OCI-LY1 (cell line): ENCODE data around the gene MECP2.

ENCODE experiments used
- H2AFZ ChIP-seq: fragments of 200-600 bp; sonication (generic), shearing (Covaris generic); 2 replicates; pipeline ENCODE4 v1.6.0; 2014; ENCODE audit warnings: antibody characterized with exemption, mild to moderate bottlenecking, low read length
- H3F3A ChIP-seq: fragments of 200-600 bp; sonication (generic), shearing (Covaris generic); 2 replicates; pipeline ENCODE4 v1.6.0; 2014; ENCODE audit warnings: mild to moderate bottlenecking, antibody characterized with exemption, low read length, moderate library complexity; ENCODE audit not compliant: insufficient read depth
- H3K27ac ChIP-seq: fragments of 200-600 bp; sonication (generic); 2 replicates; pipeline ENCODE4 v1.5.1; 2014; ENCODE audit warnings: low read length, mixed run types, mild to moderate bottlenecking, low read depth; ENCODE audit not compliant: poor library complexity, severe bottlenecking
- H3K27me3 ChIP-seq: fragments of 200-600 bp; sonication (generic); 2 replicates; pipeline ENCODE4 v1.6.0; 2014; ENCODE audit warnings: antibody characterized with exemption, mild to moderate bottlenecking, low read length, moderate library complexity; ENCODE audit not compliant: insufficient read depth
- H3K36me3 ChIP-seq: fragments of 200-600 bp; sonication (generic); 2 replicates; pipeline ENCODE4 v1.6.1; 2014; ENCODE audit warnings: mild to moderate bottlenecking, antibody characterized with exemption, low read length, moderate library complexity, mixed read lengths; ENCODE audit not compliant: insufficient read depth
- H3K4me1 ChIP-seq: fragments of 200-600 bp; sonication (generic); 2 replicates; pipeline ENCODE4 v1.5.1; 2014; ENCODE audit warnings: mild to moderate bottlenecking, low read length, moderate library complexity; ENCODE audit not compliant: insufficient read depth, severe bottlenecking
- H3K4me2 ChIP-seq: fragments of 200-600 bp; sonication (generic), shearing (Covaris generic); 2 replicates; pipeline ENCODE4 v1.6.1; 2014; ENCODE audit warnings: low read length
- H3K4me3 ChIP-seq: fragments of 200-600 bp; sonication (generic); 2 replicates; pipeline ENCODE4 v1.5.1; 2014; ENCODE audit warnings: low read length, low read depth, mild to moderate bottlenecking, mixed read lengths; ENCODE audit not compliant: poor library complexity, severe bottlenecking
- H3K79me2 ChIP-seq: fragments of 200-600 bp; shearing (Covaris generic); 2 replicates; pipeline ENCODE4 v1.6.1; 2016; ENCODE audit warnings: mixed run types, low read length, mixed read lengths; ENCODE audit not compliant: insufficient read depth
- H3K9ac ChIP-seq: fragments of 200-600 bp; sonication (generic), shearing (Covaris generic); 2 replicates; pipeline ENCODE4 v1.6.1; 2014; ENCODE audit warnings: mild to moderate bottlenecking, low read length, mixed read lengths
- H3K9me2 ChIP-seq: fragments of 200-600 bp; sonication (generic), shearing (Covaris generic); 2 replicates; pipeline ENCODE4 v1.6.1; 2014; ENCODE audit warnings: low read depth, mild to moderate bottlenecking, low read length, mixed read lengths
- H3K9me3 ChIP-seq: fragments of 200-600 bp; shearing (Covaris generic); 2 replicates; pipeline ENCODE4 v1.6.1; 2014; ENCODE audit warnings: low read length, mixed read lengths
- H4K20me1 ChIP-seq: fragments of 200-600 bp; sonication (generic), shearing (Covaris generic); 2 replicates; pipeline ENCODE4 v1.6.0; 2016; ENCODE audit warnings: mild to moderate bottlenecking, low read length; ENCODE audit not compliant: insufficient read depth
- CTCF ChIP-seq: fragments of 200-600 bp; sonication (generic), shearing (Covaris generic); IDR thresholded peaks from 2 replicates; pipeline ENCODE4 v1.5.1; 2017; ENCODE audit warnings: mild to moderate bottlenecking, antibody characterized with exemption, low read length, moderate library complexity, mixed read lengths
- EZH2 ChIP-seq: fragments of 200-600 bp; sonication (generic), shearing (Covaris generic); IDR thresholded peaks from 2 replicates; pipeline ENCODE4 v1.8.0; 2017; ENCODE audit warnings: borderline replicate concordance, mixed run types, mild to moderate bottlenecking, antibody characterized with exemption, low read length, moderate library complexity, mixed read lengths

The MECP2 gene

GRCh38 chrX:153993978-153994377 is 103.5 kb downstream of the MECP2 start:
- Histone ChIP-seq H3K79me2 (no peaks in the 10 kb centered on the region), H3K9ac (no peak overlapping the region), H4K20me1 (no peaks in the 10 kb centered on the region), H3K36me3 (no peaks in the 10 kb centered on the region), H3K9me2 (no peaks in the 10 kb centered on the region), H3K9me3 (no peaks in the 10 kb centered on the region), H3K4me1 (peaks cover 5% of the 10 kb centered on the region), H3K4me2 (no peak overlapping the region), H2AFZ (no peak overlapping the region), H3K27ac (no peak overlapping the region), H3K27me3 (no peaks in the 10 kb centered on the region), H3F3A (no peaks in the 10 kb centered on the region), H3K4me3 (no peak overlapping the region)
- TF ChIP-seq EZH2 (no peak), CTCF (no peak)

- H2AFZ ChIP-seq: no peak overlapping the region
- peaks cover 5% of the 10 kb centered on the region for H3K4me1 ChIP-seq
- no peak overlapping the region for H3K9ac ChIP-seq
- H3K79me2 ChIP-seq: no peaks in the 10 kb centered on the region
- H3K36me3 ChIP-seq: no peaks in the 10 kb centered on the region
- H3K27me3 ChIP-seq: no peaks in the 10 kb centered on the region
- no peaks in the 10 kb centered on the region for H3K9me2 ChIP-seq
- no peaks in the 10 kb centered on the region for H3K9me3 ChIP-seq
- no peak overlapping the region for H3K4me2 ChIP-seq
- H3F3A ChIP-seq: no peaks in the 10 kb centered on the region
- no peak overlapping the region for H3K4me3 ChIP-seq
- no peak overlapping the region for H3K27ac ChIP-seq
- no peak for TF ChIP-seq EZH2
- TF ChIP-seq CTCF: no peak
- no peaks in the 10 kb centered on the region for H4K20me1 ChIP-seq
Observed at GRCh38 chrX:153993079-153993478, 104.4 kb downstream of the MECP2 start.

- Histone ChIP-seq H3K4me2 (no peak overlapping the region), H3K27ac (no peak overlapping the region), H3K36me3 (no peaks in the 10 kb centered on the region), H3F3A (no peaks in the 10 kb centered on the region), H3K27me3 (no peaks in the 10 kb centered on the region), H3K4me3 (no peak overlapping the region), H2AFZ (no peak overlapping the region), H3K9me2 (no peaks in the 10 kb centered on the region), H3K9ac (no peak overlapping the region), H4K20me1 (no peaks in the 10 kb centered on the region), H3K9me3 (no peaks in the 10 kb centered on the region), H3K79me2 (no peaks in the 10 kb centered on the region), H3K4me1 (peaks cover 5% of the 10 kb centered on the region)
- TF ChIP-seq CTCF: no peak
- TF ChIP-seq EZH2: no peak
Observed at GRCh38 chrX:153992180-153992579, 105.3 kb downstream of the MECP2 start.
